ENCODE data around the gene SPOCK1. TPM values are rescaled to one million over a fixed set of nuclear protein-coding genes. Genes with fewer than 3 reads are reported as not detected.
A peak's percentile ranks its signal among the peaks of the same experiment; 100 is the strongest.

The SPOCK1 gene
- total RNA-seq, 1 donor from 2014 or later, result 0.20 TPM

- DNase-seq (ENCODE audit: low read depth in 2 of 2), result no peak
These were observed 380.5 kb downstream of the SPOCK1 start for GRCh38 chr5:137118629-137119028.

- peak in 1 of 2 donors; percentile 58 for DNase-seq (ENCODE audit: low read depth in 2 of 2)
These were observed 384.0 kb downstream of the SPOCK1 start for GRCh38 chr5:137115152-137115551.

GRCh38 chr5:137114529-137114928, 384.6 kb downstream of the SPOCK1 start:
- DNase-seq (ENCODE audit: low read depth in 2 of 2), result peak; percentile 18 to 23

GRCh38 chr5:137113939-137114338, 385.2 kb downstream of the SPOCK1 start:
- no peak for DNase-seq (ENCODE audit: low read depth in 2 of 2)

GRCh38 chr5:137113161-137113560, 386.0 kb downstream of the SPOCK1 start:
- DNase-seq (ENCODE audit: low read depth in 2 of 2), result no peak

GRCh38 chr5:137105351-137106035, 393.6 kb downstream of the SPOCK1 start:
- DNase-seq (ENCODE audit: low read depth in 2 of 2), result no peak

GRCh38 chr5:137101544-137101943, 397.6 kb downstream of the SPOCK1 start:
- DNase-seq (ENCODE audit: low read depth in 2 of 2), result no peak

- no peak for DNase-seq (ENCODE audit: low read depth in 2 of 2)
These were observed 399.5 kb downstream of the SPOCK1 start for GRCh38 chr5:137099651-137100050.

- DNase-seq (ENCODE audit: low read depth in 2 of 2), result no peak
These were observed 400.5 kb downstream of the SPOCK1 start for GRCh38 chr5:137098663-137099062.

GRCh38 chr5:137098238-137098637, 400.9 kb downstream of the SPOCK1 start:
- DNase-seq (ENCODE audit: low read depth in 2 of 2), result no peak

- DNase-seq (ENCODE audit: low read depth in 2 of 2), result no peak
These were observed 401.9 kb downstream of the SPOCK1 start for GRCh38 chr5:137097203-137097602.

GRCh38 chr5:137096149-137097103, 402.7 kb downstream of the SPOCK1 start:
- no peak for DNase-seq (ENCODE audit: low read depth in 2 of 2)

- no peak for DNase-seq (ENCODE audit: low read depth in 2 of 2)
These were observed 403.5 kb downstream of the SPOCK1 start for GRCh38 chr5:137095597-137095996.

GRCh38 chr5:137092831-137093230, 406.3 kb downstream of the SPOCK1 start:
- DNase-seq (ENCODE audit: low read depth in 2 of 2), result no peak

GRCh38 chr5:137091472-137091871, 407.7 kb downstream of the SPOCK1 start:
- no peak for DNase-seq (ENCODE audit: low read depth in 2 of 2)

GRCh38 chr5:137090721-137091120, 408.4 kb downstream of the SPOCK1 start:
- no peak for DNase-seq (ENCODE audit: low read depth in 2 of 2)

- no peak for DNase-seq (ENCODE audit: low read depth in 2 of 2)
These were observed 409.0 kb downstream of the SPOCK1 start for GRCh38 chr5:137090151-137090550.

GRCh38 chr5:137088175-137088574, 411.0 kb downstream of the SPOCK1 start:
- no peak for DNase-seq (ENCODE audit: low read depth in 2 of 2)

GRCh38 chr5:137086342-137086741, 412.8 kb downstream of the SPOCK1 start:
- no peak for DNase-seq (ENCODE audit: low read depth in 2 of 2)

GRCh38 chr5:137085206-137085605, 413.9 kb downstream of the SPOCK1 start:
- DNase-seq (ENCODE audit: low read depth in 2 of 2), result no peak

GRCh38 chr5:137084016-137084415, 415.1 kb downstream of the SPOCK1 start:
- DNase-seq (ENCODE audit: low read depth in 2 of 2), result no peak

GRCh38 chr5:137082951-137083350, 416.2 kb downstream of the SPOCK1 start:
- no peak for DNase-seq (ENCODE audit: low read depth in 2 of 2)

All from lung microvascular endothelial cell (primary cell).